Measurements from ENCODE around the gene COLEC11.

Gene COLEC11

DNA sequence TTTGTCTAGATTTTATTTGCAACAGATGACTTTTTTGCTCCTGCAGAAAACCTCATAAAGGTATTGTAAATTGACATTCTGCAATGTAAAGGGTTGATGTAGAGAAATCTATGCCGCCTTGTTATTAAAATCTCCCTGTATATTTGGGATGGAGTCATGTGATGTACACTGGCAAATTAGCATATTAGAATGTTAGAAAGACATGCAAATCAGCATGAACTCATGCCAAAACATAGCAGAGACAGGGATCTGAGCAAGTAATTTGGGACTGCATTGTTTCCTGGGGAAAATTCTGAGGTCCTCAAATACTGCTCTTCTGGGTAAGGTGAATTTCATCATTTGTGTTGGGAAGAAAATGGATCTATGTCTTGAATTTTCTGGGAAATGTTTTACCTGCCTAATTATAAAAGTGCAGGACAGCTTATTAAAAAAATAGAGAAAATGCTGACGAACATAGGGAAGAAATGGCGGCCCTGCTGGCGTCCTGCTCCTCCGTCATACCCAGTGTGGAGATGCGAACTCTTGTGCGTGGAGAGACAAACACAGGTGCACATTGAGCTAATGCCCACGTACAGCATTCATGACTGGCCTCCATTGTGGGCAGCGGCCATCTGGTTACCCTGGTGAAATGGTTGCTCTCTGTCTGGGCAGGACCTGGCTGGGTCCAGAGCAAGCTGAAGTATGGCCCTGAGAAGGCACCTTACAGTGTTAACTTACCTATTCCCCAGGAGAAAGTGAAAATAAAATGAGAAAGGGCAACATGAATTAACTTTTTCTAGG is 79.3 kb downstream of the COLEC11 start:
- TF ChIP-seq, protein P1, sequence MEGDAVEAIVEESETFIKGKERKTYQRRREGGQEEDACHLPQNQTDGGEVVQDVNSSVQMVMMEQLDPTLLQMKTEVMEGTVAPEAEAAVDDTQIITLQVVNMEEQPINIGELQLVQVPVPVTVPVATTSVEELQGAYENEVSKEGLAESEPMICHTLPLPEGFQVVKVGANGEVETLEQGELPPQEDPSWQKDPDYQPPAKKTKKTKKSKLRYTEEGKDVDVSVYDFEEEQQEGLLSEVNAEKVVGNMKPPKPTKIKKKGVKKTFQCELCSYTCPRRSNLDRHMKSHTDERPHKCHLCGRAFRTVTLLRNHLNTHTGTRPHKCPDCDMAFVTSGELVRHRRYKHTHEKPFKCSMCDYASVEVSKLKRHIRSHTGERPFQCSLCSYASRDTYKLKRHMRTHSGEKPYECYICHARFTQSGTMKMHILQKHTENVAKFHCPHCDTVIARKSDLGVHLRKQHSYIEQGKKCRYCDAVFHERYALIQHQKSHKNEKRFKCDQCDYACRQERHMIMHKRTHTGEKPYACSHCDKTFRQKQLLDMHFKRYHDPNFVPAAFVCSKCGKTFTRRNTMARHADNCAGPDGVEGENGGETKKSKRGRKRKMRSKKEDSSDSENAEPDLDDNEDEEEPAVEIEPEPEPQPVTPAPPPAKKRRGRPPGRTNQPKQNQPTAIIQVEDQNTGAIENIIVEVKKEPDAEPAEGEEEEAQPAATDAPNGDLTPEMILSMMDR (IDR thresholded peaks at IDR 0.05; ENCODE audit: insufficient read depth, missing control alignments), result no peak
- DNase-seq (ENCODE audit: insufficient read length, low spot score), result no peak
- FAIRE-seq, result no peak

- TF ChIP-seq, protein P1 (IDR thresholded peaks at IDR 0.05; ENCODE audit: insufficient read depth, missing control alignments), result no peak
- DNase-seq (ENCODE audit: insufficient read length, low spot score) (no peak), FAIRE-seq (no peak)
These were observed 80.8 kb downstream of the COLEC11 start for GRCh38 chr2:3675687-3676086.

GRCh38 chr2:3677436-3677835 is 82.5 kb downstream of the COLEC11 start:
- no peak for DNase-seq (ENCODE audit: insufficient read length, low spot score)
- TF ChIP-seq, protein P1 (IDR thresholded peaks at IDR 0.05; ENCODE audit: insufficient read depth, missing control alignments), result no peak
- FAIRE-seq, result no peak

GRCh38 chr2:3678212-3678611 is 83.3 kb downstream of the COLEC11 start:
- TF ChIP-seq, protein P1 (IDR thresholded peaks at IDR 0.05; ENCODE audit: insufficient read depth, missing control alignments), result no peak
- FAIRE-seq (no peak), DNase-seq (ENCODE audit: insufficient read length, low spot score) (no peak)

GRCh38 chr2:3679180-3679579 is 84.3 kb downstream of the COLEC11 start:
- FAIRE-seq (no peak), DNase-seq (ENCODE audit: insufficient read length, low spot score) (no peak)
- TF ChIP-seq, protein P1 (IDR thresholded peaks at IDR 0.05; ENCODE audit: insufficient read depth, missing control alignments), result no peak

DNA sequence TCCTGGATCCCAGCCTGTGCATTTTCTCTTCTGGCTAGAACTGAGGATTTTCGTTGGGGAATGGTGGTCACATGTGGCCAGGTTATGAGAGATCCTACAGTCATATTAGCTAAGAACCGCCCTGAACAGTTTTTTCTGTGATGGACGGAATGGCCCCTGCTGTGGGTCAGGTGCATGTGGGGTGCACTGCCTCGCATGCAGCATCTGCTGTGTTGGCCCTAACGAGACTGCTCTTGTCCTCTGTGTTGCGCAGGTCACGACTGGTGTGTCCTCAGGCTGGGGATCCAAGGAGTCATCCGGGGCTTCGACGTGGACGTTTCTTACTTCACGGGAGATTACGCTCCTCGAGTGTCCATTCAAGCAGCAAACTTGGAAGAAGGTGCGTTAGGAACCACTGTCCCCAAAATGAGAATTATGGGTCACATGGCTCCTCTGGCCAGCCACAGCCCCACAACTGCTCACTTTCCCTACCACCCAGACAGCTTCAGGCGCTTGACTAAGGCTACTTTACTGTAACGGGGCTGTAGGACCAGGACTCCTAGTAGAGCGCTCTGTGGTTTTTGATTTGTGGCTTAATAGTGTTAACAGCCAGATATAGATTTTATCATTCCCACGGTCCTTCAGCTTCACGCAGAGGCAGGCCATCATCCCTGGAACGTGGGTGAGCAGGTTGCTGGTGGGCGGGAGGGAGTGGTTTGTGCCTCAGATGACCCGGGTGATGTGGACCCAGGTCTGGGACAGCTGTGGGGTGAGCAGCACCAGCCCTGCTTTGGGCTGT is 84.9 kb downstream of the COLEC11 start:
- FAIRE-seq (no peak), DNase-seq (ENCODE audit: insufficient read length, low spot score) (no peak)
- TF ChIP-seq, protein P1 (IDR thresholded peaks at IDR 0.05; ENCODE audit: insufficient read depth, missing control alignments), result no peak

Data from D721Med (cell line).